T-helper 2 cell treated with Interferon-gamma antibody and Interleukin-4, amounts not matched to agents 5 μg/mL and 100 μg/mL, for 36 hours (primary cell): ENCODE results near the gene FUT2.

ENCODE experiments used
- DNase-seq: peaks from one replicate; pipeline ENCODE4 v3.0.0; 2021; ENCODE audit warnings: low spot score
- H3K27ac Mint-ChIP-seq: one replicate; pipeline ENCODE4 v1.8.0; 2021; ENCODE audit warnings: mild to moderate bottlenecking, mixed read lengths
- H3K27me3 Mint-ChIP-seq: one replicate; pipeline ENCODE4 v1.8.0; 2021; ENCODE audit warnings: low read depth, mixed read lengths
- H3K36me3 Mint-ChIP-seq: one replicate; pipeline ENCODE4 v1.8.0; 2021; ENCODE audit warnings: low read depth, mixed read lengths
- H3K4me1 Mint-ChIP-seq: one replicate; pipeline ENCODE4 v1.8.0; 2021; ENCODE audit warnings: low read depth, mixed read lengths
- H3K4me3 Mint-ChIP-seq: one replicate; pipeline ENCODE4 v1.8.0; 2022; ENCODE audit warnings: mild to moderate bottlenecking, moderate library complexity, mixed read lengths
- H3K9me3 Mint-ChIP-seq: one replicate; pipeline ENCODE4 v1.8.0; 2021; ENCODE audit warnings: mixed read lengths

The FUT2 gene

DNA sequence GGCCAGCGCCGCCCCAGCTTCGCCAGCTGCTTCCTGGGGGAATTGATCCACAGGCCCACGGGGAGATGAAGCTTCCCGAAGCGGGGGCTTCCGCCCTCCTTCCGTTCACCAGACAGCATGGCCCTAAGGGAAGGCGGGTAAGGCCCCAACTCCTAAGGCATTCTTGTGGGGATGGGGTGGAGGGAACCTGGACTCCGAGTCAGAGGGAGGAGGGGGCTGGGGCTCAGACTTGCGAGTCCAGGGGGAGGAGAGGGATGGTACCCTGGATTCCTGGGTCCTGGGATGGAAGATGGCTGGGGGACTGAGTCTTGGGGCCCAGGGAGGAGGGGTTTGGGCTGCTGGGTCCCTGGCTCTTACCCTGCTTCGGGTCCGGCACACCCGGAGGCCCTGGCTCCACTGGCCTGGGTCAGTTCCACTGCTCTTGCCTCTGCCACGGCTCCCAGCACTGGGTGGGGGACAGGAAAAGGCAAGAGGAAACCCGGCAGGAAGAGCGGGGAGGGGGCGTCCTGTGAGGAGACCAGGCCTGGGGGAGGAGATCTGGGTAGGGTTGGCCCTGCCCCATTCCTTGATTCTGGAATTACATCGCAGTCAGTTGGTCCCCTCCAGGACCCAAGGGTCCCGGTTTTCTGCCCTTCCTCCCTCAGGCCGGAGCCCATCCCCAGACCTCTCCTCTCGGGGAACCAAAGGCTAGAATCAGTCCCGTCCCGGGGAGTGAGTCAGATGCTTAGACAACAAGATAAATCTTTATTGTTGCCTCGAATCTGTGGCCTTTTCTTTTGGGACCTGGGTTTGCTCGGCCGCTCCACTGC lies 44.6 kb downstream of the FUT2 start, which contains the start of gene RASIP1:
TSS of gene RASIP1 (minus strand) at position 447 of the 809 bp plus-strand sequence. CDS start at position 119, 328 bp downstream.
- peaks cover 13% of the 10 kb centered on the region for H3K4me1 Mint-ChIP-seq
- H3K27ac Mint-ChIP-seq: no peak within 1 kb of the TSS
- no peaks in the 10 kb centered on the region for H3K36me3 Mint-ChIP-seq
- peaks cover 6% of the 10 kb centered on the region for H3K27me3 Mint-ChIP-seq
- peak within 1 kb of the TSS; percentile 4 for H3K4me3 Mint-ChIP-seq
- no peak for DNase-seq
- H3K9me3 Mint-ChIP-seq: no peaks in the 10 kb centered on the region

DNA sequence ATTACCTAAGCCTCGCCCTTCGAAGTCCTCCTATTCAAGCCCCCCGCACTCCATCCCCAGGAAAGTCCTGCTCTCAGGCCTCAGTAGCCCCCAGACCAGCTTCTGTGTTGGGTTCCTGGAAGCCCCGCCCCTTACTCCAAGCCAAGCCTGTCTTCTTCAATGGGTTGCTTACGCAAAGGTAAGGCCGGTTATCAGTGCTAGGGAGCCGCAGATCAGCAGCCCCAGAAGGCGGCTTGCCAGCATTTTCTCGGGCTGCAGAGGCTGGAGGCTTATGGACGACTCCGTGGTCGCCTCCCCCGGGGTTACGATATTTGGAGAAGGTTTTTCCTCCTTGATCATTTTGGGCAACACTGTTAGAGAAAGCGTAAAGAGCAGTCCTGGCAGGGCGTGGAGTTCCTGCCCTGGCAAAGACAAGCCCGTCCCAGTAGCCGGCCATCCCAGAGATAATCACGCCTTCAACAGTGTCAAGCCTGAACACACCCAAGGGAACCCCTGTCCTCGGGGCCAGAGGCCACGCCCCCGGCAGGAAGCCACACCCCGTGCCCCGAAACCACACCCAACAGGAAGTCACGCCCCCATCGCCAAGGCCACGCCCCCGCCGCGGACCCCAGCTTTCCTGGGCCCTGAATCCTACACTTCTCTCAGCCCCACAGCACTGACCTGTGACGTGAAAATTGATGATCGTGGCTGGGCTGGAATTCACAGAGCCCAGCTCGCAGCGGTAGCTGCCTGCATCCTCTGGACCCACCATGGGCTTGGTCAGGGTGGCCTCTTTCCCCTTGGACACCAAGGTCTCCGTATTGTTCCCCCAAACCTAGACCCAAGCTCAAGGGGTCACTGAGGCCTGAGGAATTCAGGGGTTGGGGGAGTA lies 45.6 kb downstream of the FUT2 start:
- no peaks in the 10 kb centered on the region for H3K36me3 Mint-ChIP-seq
- H3K9me3 Mint-ChIP-seq: no peaks in the 10 kb centered on the region
- H3K27me3 Mint-ChIP-seq: peaks cover 6% of the 10 kb centered on the region
- DNase-seq: peak; percentile 27
- H3K4me3 Mint-ChIP-seq: peak overlapping the region; percentile 4
- H3K4me1 Mint-ChIP-seq: peaks cover 19% of the 10 kb centered on the region
- no peak overlapping the region for H3K27ac Mint-ChIP-seq

DNA sequence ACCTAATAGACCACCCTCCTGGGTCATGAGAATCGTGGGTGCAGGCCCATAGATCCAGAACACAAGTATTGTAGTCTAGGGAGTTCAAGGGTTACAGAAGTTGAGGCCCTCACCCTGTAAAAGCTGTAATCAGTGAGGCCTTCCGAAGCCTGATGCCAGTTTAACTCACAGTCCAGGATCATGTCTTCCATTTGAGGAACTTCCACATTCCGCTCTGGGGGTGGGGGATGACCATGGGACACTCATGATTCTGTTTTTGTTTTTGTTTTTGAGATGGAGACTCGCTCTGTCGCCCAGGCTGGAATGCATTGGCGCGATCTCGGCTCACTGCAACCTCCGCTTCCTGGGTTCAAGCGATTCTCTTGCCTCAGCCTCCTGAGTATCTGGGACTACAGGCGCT lies 46.3 kb downstream of the FUT2 start:
- H3K4me1 Mint-ChIP-seq: peaks cover 19% of the 10 kb centered on the region
- no peak overlapping the region for H3K27ac Mint-ChIP-seq
- H3K36me3 Mint-ChIP-seq: no peaks in the 10 kb centered on the region
- H3K4me3 Mint-ChIP-seq: no peak overlapping the region
- peaks cover 6% of the 10 kb centered on the region for H3K27me3 Mint-ChIP-seq
- H3K9me3 Mint-ChIP-seq: no peaks in the 10 kb centered on the region
- DNase-seq: no peak

DNA sequence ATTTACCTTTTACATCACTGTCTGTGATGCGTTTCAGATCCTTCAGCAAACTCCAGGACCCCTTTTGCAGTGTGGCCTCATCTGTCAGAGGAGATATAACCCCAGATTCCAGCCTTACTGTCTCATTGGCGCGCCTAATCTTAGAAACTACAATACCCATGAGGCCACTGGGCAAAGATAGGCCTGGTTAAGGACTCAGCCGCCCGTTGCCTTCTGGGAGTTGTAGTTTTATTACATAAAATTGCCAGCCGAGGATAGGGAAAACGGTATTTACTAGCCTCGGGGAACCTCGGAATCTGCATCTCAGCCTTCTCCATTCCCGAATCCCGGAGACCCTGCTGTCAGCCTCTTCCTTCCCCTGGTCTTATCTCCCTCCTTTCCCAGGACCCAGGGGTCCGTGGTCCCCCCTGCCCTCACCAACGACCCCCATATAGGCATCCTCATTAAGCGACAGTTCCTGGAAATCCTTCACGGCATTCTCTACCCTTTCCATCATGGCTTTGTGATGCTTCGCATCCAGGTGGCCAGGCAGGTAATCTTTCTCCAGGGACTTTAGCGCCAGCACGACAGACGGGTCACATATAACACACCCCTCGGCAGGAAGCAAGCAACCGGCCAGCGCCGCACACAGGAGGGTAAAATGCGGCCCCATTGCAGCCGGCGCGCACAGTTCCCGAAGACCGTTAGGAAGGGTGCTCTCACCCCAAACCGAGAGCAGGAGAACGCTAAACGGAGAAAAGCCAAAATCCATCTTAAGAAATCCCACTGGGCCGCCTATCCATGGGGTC lies 49.6 kb downstream of the FUT2 start:
- peak overlapping the region; percentile 59 for H3K4me3 Mint-ChIP-seq

DNA sequence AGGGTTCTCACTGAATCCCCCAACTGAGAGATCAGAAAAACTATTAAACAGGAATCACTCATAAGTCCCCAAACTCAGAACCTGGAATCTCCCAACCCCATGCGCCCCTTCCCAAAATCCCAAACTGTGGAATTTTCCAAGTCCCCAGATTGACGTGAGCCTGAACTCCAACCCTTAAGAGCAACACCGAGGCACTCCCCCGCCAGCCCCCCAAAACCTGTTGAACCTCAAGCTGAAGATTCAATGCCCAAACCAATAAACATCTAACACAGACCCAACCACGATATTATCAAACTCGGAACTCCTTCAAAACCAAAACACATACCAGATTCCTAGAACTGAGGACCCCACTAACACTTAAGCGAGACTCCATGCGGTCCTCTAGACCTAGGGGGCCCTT lies 50.3 kb downstream of the FUT2 start:
- peak overlapping the region; percentile 1 for H3K4me3 Mint-ChIP-seq
- H3K9me3 Mint-ChIP-seq: no peaks in the 10 kb centered on the region
- peak overlapping the region; percentile 4 for H3K27ac Mint-ChIP-seq
- DNase-seq: no peak
- no peaks in the 10 kb centered on the region for H3K36me3 Mint-ChIP-seq
- H3K4me1 Mint-ChIP-seq: peaks cover 16% of the 10 kb centered on the region
- H3K27me3 Mint-ChIP-seq: peaks cover 3% of the 10 kb centered on the region

More for the DNA sequence above, 49.6 kb downstream of the FUT2 start:
- no peak overlapping the region for H3K27ac Mint-ChIP-seq
- peak; percentile 42 for DNase-seq
- H3K27me3 Mint-ChIP-seq: peaks cover 3% of the 10 kb centered on the region
- no peaks in the 10 kb centered on the region for H3K9me3 Mint-ChIP-seq
- H3K4me1 Mint-ChIP-seq: peaks cover 16% of the 10 kb centered on the region
- H3K36me3 Mint-ChIP-seq: no peaks in the 10 kb centered on the region

DNA sequence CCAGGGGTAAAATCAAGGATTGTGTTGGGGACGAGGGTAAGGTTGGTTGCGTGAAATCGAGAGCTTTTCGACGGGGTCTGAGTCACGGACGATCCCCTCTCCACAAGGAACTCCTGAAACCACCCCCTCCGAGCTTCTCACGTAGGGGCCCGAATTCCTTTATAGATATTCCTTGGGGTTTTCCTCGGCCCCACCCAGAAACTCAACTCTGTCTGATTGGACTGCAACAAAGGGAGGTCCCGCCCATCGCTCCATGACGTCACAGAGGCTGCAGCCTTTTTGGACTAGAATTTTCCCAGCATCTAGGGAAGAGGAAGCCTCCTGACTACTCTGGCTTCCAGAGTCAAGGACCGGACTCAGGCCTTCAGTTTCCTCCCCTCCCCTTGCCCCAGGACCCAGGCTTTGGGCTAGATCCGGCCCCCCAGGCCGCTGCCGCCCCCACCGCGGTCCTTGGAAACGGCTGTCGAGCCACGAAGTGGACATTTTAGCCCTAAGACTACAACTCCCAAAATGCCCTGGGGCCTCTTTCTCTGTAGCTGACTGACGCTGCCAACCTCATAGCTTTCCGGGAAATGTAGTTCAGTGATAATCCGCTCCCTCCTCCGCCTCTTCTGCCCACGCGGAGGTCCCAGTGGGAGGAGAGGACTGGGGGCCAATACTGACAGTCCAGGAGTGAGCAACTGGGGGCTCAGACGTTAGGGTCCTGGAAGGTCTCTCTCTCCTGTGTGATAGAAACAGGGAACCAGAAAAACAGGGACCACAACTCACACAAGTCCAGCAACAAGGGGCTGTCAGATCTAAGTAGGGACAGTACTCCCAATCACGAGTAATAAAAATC lies 51.2 kb downstream of the FUT2 start, which contains the start of gene IZUMO1:
TSS of gene IZUMO1 (minus strand) at position 172 of the 838 bp plus-strand sequence. CDS start 1,050 bp downstream, outside the sequence.
- Mint-ChIP-seq H3K4me3 (peak within 1 kb of the TSS; percentile 64), H3K9me3 (no peaks in the 10 kb centered on the region)

DNA sequence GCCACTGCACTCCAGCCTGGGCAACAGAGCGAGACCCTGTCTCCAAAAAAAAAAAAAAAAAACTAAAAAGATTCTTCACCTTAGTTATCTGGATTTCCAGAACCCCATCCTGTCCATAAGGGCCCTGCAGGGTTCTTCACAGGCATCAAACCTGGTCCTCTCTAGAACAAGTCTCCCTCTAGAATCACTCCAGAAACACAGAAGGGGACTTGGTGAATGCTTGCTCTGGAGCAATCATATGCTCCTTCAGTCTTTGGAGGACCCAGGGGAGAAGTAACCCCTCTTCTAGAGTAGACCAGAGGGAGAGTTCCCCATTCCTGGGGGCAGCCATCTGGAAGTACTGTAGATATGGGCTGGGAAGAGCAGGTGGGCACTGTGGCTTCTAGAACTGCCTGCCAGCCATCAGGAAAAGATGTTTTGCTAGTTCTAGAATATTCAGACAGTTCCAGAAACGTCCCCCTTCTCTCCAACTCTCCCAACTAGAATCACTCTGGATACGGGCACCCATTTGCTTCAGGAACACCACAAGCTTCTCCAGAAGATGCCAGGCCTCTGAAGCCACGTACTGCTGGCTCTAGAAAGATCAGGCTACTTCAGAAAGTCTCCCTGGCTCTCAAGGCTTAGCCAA lies 53.9 kb downstream of the FUT2 start:
- H3K27me3 Mint-ChIP-seq: peaks cover 27% of the 10 kb centered on the region
- H3K4me3 Mint-ChIP-seq: no peak overlapping the region
- no peaks in the 10 kb centered on the region for H3K9me3 Mint-ChIP-seq
- no peak for DNase-seq
- peaks cover 24% of the 10 kb centered on the region for H3K4me1 Mint-ChIP-seq
- H3K27ac Mint-ChIP-seq: no peak overlapping the region
- H3K36me3 Mint-ChIP-seq: no peaks in the 10 kb centered on the region

More for the DNA sequence above, 51.2 kb downstream of the FUT2 start, which contains the start of gene IZUMO1:
- Mint-ChIP-seq H3K4me1 (peaks cover 15% of the 10 kb centered on the region), H3K36me3 (no peaks in the 10 kb centered on the region), H3K27ac (peak within 1 kb of the TSS; percentile 45), H3K27me3 (peaks cover 6% of the 10 kb centered on the region)
- peak; percentile 63 for DNase-seq

DNA sequence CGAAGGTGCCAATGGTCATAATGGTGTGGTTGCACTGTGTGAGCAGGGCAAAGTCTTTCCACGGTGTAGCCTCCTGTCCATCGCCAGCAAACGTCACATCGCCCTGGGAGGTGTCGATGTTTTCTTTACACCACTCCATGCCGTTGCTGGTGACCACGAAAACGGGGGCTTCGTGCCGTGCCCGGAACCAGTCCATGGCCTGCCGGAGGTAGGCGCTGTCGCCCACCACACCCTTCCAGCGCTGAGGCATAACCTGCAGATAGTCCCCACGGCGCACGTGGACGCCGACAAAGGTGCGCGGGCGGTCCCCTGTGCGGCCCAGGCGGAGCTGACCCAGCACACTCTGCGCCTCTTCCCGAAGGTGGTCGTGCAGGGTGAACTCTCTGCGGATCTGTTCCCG lies 54.6 kb downstream of the FUT2 start:
- H3K4me3 Mint-ChIP-seq: no peak overlapping the region
- H3K4me1 Mint-ChIP-seq: peaks cover 24% of the 10 kb centered on the region
- H3K27ac Mint-ChIP-seq: no peak overlapping the region
- H3K27me3 Mint-ChIP-seq: peaks cover 29% of the 10 kb centered on the region
- H3K9me3 Mint-ChIP-seq: no peaks in the 10 kb centered on the region
- no peak for DNase-seq
- H3K36me3 Mint-ChIP-seq: no peaks in the 10 kb centered on the region

DNA sequence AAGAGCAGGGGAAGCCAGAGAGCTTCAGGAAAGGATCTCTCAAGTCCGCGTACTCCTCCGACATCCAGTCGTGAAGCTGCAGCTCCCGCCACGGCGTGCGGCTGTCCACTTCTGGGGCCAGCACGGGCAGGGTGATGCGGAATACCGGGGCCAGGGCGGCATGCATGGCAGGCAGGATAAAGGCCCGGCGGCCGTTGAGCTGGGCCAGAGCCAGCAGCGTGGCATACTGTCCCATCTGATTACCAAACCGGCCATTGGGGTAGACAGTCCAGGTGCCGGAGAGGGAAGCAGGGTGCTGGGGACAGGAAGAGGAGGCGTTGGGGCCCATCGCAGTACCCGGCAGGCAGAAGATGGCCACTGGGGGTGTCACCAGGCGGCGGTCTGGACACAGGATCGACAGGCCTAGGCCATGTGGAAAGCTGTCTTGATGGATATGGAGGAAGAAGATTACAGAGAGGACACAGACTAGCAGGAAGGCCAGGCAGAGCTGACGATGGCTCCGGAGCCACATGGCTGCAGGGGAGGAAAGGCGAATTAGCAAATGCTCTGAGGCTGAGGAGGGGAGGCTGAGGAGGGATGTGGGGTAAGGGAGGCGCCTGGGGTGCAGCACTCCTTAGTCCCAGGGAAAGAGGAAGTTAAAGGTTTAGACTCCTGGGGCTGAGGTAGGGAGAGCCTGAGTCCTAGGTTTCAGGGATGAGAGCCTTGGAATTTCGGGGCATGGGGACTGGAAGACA lies 55.2 kb downstream of the FUT2 start:
- Mint-ChIP-seq H3K9me3 (no peaks in the 10 kb centered on the region), H3K36me3 (no peaks in the 10 kb centered on the region), H3K4me1 (peaks cover 20% of the 10 kb centered on the region), H3K4me3 (peak overlapping the region; percentile 17), H3K27ac (peak overlapping the region; percentile 0), H3K27me3 (peaks cover 29% of the 10 kb centered on the region)
- DNase-seq: no peak

DNA sequence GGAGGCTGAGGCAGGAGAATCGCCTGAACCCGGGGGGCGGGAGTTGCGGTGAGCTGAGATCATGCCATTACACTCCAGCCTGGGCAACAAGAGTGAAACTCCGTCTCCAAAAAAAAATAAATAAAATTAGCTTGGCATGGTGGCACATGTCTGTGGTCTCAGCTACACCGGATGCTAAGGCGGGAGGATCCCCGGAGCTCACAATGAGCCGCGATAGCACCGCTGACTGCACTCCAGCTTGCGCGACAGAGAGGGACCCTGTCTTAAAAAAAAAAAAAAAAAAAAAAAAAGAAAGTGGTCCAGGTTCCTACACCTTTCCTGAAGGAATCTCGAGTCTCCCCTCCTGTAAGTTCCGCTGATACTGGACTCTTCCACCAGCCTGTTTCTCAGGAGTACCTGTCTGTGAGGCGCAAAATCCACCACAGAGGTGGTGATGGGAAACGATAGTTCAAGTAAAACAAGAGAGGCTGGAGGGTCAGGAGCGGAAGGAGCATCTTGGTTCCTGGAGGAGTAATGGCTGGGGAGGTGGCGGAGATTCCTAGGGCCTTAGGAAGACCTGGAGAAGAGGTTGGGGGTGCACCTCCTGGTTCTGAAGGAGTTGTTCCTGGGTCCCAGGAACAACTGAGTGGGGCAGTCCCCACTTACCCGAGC lies 56.2 kb downstream of the FUT2 start:
- peaks cover 17% of the 10 kb centered on the region for H3K4me1 Mint-ChIP-seq
- no peak for DNase-seq
- no peaks in the 10 kb centered on the region for H3K36me3 Mint-ChIP-seq
- peak overlapping the region; percentile 82 for H3K4me3 Mint-ChIP-seq
- H3K27me3 Mint-ChIP-seq: peaks cover 29% of the 10 kb centered on the region
- H3K27ac Mint-ChIP-seq: peak overlapping the region; percentile 55
- H3K9me3 Mint-ChIP-seq: no peaks in the 10 kb centered on the region

DNA sequence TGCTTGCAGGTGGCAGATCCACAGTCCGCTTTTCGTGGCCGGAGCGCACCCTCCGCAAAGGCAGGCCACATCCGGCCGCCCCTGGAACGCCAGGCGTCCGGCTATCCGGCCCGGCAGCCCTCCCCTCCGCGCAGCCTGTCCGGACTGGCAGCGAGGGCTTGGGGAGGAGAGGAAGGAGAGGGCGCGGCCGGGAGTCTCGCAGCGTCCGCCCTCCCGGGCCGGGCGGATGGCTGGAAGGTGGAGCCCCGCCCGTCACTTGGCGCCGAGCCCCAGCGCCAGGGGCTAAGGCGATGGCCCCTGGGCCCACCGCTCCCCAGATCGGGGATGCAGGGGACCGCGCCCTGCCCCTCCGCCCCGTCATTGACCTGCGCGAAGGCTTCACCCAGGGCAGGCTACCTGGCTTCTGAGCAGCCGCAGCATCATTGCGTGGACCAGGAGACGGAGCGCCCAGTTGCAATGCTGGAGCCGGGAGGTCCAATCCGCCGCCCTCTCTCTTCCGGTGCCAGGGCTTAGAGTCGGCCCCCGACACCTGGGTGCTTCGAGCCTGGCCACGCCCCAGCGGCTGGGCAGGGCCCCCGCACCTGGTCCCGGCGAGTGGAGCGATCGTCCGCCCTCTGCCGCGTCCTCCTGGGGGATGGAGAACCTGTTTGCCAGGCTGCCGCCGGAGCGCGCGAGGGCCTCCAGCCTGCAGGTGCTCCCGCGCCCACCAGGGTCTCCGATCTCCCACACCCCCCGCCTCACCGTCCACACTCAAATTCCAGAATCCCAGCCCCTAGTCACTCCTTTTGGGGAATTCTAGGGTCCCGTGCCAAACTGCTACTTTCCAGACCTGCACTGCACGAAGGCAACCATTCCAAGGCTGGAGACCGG lies 57.0 kb downstream of the FUT2 start, which contains the start of gene FUT1:
TSS of gene FUT1 (minus strand) at position 146 of the 870 bp plus-strand sequence. CDS start 1,360 bp downstream, outside the sequence.
- peak within 1 kb of the TSS; percentile 55 for H3K27ac Mint-ChIP-seq
- H3K9me3 Mint-ChIP-seq: no peaks in the 10 kb centered on the region
- peak; percentile 35 for DNase-seq
- no peaks in the 10 kb centered on the region for H3K36me3 Mint-ChIP-seq
- peak within 1 kb of the TSS; percentile 82 for H3K4me3 Mint-ChIP-seq
- peaks cover 15% of the 10 kb centered on the region for H3K4me1 Mint-ChIP-seq
- H3K27me3 Mint-ChIP-seq: peaks cover 29% of the 10 kb centered on the region
